GM13976 (cell line): ENCODE results near the gene SKIDA1.

Source experiments
- DNase-seq: peaks from one replicate; pipeline ENCODE4 v3.0.0; 2012; ENCODE audit warnings: low spot score
- in situ Hi-C: fragments of 300-500 bp; cut with MboI; formaldehyde crosslinking; loops from one replicate; pipeline ENCODE4 v1.12.0; 2022; ENCODE audit warnings: low sequenced_read_pairs, mixed read lengths, inconsistent platforms; ENCODE audit not compliant: unreplicated experiment
- TF ChIP-seq, protein P1 (sequence below): IDR thresholded peaks from 2 replicates; pipeline ENCODE4 v1.5.1; 2012; ENCODE audit warnings: borderline replicate concordance, mild to moderate bottlenecking; ENCODE audit not compliant: insufficient read depth; ENCODE audit errors: extremely low read depth, missing control alignments, control extremely low read depth

Gene SKIDA1

DNA sequence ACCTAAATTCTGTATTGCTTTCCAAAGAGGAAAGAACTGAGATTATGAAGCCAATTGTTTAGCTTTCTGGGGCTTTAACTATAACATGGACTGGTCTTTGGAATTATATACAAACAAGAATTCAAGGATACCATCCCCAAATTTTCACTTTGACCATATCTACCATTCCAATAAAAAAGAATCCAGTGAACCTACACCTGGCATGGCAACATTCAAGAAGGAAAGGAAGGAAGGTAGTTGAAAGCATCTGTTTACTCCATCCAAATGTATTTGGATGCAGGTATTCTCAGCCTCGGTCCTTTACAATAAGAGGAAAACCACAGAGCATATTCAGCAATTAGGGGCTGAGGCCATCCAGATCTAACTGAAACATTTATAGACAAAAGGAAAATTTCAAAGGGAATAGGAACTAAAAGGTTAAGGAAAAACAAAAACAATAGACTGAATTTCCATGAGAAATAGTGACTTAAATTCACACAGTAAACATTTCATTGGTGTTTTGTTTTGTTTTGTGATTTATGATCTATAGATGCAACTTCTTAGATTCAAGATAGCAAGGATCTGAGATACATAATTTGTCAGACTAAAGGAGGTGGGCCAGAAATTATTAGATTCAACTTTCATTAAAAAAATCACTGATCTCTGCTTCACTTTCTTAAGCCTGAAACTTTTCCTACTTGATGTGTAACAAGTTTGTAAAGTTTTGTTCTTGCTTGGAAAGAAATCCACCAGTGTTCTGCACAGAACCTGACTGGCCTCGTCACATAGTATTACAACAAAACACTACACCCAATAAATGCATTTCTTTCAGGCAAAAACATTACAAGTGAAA, 12.7 kb downstream of the SKIDA1 start:
- in situ Hi-C loops, result loop anchor here (25.0 kb wide), 1 partner anchor 425 kb away; no protein-coding TSS in a partner anchor
- TF ChIP-seq, protein P1, sequence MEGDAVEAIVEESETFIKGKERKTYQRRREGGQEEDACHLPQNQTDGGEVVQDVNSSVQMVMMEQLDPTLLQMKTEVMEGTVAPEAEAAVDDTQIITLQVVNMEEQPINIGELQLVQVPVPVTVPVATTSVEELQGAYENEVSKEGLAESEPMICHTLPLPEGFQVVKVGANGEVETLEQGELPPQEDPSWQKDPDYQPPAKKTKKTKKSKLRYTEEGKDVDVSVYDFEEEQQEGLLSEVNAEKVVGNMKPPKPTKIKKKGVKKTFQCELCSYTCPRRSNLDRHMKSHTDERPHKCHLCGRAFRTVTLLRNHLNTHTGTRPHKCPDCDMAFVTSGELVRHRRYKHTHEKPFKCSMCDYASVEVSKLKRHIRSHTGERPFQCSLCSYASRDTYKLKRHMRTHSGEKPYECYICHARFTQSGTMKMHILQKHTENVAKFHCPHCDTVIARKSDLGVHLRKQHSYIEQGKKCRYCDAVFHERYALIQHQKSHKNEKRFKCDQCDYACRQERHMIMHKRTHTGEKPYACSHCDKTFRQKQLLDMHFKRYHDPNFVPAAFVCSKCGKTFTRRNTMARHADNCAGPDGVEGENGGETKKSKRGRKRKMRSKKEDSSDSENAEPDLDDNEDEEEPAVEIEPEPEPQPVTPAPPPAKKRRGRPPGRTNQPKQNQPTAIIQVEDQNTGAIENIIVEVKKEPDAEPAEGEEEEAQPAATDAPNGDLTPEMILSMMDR, result no peak

DNA sequence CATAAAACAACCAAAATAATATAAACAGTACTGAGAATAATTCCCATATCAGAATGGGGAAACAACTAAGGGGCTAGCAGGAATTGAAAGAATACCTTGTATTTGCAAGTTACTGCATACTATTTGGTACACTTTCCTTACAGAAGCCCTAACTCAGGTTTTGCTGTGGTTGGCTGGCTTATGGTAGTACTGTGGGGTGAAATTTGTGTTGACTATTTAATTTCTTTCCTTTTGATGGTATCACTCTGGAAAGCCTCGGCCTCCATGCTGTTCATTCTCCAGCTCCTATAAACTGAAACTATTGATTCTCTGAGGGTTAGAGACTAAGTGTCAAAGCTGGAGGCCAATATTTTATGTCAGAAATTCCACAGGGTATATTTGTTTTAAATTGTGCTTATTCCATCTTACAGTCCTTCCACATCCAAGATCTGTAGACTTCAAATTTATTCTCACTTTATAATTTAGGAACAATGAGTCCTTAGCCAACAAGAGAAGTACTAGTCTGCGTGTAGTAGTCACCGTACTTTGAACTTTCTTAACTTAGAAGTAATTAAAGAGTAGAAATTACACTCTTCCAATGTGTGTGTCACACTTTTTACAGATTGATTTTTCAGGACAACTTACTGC, 13.4 kb downstream of the SKIDA1 start:
- TF ChIP-seq, protein P1, result no peak
- in situ Hi-C loops, result loop anchor here (25.0 kb wide), 1 partner anchor 425 kb away; no protein-coding TSS in a partner anchor
- no peak for DNase-seq

More for the DNA sequence above, 12.7 kb downstream of the SKIDA1 start:
- no peak for DNase-seq

DNA sequence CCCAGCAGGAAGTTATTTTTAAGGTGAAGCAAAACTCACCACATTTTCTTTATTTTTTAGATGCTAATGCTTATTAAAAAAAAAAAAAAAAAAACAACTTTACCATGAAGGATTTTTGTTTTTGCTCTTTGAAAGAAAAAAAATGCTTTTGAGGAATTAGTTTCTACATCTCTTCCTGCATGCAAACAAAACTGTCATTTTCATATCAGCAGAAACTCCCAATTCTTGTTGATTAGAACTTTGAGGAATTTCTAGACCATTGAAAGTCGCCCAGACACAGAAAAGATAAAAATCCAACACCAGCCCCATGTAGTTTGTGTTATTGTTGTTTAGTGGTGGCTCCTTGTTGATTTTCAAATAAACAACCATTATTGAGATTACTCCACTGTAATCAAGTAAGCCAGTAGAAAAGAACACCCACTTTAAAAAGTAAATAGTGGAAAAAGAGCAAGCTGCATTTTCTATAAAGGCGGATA, 14.3 kb downstream of the SKIDA1 start:
- TF ChIP-seq, protein P1, result no peak
- DNase-seq, result no peak
- in situ Hi-C loops, result loop anchor here (25.0 kb wide), 1 partner anchor 426 kb away; no protein-coding TSS in a partner anchor

DNA sequence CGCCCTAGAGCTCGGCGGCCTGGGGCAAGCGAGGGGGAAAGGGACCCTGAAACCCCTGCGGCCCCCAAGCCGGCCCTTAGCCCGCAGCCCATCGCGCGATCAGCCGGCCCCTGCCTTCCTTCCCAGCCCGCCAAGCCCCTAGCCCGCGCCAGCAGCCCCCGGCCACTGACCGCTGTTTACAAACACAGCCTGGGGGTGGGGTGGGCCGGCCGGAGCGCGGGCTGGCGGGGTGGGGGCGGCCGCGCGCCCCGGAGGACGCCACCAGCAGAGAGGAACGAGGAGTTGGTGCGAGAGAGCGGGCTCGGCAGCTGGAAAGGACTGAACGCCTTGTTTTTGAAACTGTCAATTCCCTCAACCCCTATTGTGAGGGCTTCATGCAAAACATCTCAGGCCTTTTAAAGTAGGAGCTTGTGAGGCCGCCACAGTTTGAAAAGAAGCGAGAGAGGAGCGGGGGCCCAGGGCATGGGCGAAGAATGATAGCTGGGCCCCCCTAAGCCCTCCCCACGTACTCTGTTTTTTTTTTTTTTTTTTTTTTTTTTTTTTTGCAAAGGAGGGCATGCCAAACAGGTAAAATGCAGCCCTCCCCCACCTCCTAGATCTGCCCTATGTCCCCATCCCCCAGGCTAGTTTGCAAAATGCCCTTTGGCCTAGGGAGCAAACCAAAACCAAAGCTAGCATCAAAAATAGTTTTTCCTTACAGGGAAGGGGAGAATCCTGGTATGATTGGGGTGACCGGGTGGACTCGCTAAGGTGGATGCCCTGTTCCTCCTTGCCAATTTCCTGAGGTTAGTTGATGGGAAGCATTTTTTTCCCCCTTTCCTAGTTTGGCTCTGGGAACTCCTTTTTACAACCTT, 15.0 kb downstream of the SKIDA1 start:
- no peak for DNase-seq
- in situ Hi-C loops, result loop anchor here (25.0 kb wide), 1 partner anchor 427 kb away; no protein-coding TSS in a partner anchor

DNA sequence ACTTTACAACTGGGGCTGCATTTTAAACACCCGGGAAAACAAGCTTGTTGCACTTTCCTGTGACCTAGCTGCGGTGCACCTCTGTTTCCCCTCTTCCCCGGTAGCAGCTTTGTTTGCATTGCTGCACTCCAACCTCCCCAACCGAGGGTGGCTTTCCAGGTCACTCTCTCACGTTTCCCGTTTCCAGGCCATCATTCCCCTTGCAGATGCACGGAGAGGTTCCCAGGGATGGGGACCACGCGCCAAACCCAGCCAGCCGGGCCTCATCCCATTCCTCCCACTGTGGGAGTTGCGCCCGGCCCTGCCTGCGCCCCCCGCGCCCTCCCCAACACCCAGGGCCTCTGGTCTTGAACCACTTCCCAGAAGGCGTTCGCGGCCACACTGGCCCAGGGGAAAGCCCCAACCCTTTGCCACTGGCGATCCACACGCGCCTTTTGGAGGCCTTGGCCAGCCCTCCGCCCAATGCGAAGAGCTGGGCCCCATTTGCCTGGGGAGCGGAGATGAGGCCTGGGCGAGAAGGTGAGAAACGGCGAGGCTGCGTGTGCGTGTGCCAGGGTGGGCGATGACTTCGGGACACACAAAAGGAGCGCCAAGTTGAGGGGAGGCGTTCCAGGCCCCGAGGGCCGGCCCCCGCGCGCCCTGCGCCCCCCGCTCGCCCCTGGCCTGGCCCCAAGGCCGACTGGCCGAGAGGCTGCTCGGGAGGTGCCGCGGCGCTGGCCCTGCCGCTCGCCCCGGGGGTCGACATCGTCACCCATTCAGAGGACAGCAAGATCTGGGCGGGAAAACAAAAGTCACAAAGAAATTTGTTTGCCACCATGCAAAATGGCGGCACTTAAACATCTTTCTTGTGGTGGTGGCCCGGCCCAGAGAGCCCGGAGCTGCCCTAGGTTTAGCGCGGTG, 15.9 kb downstream of the SKIDA1 start:
- TF ChIP-seq, protein P1, result no peak
- no peak for DNase-seq
- in situ Hi-C loops, result loop anchor here (25.0 kb wide), 1 partner anchor 428 kb away; no protein-coding TSS in a partner anchor

More for the DNA sequence above, 15.0 kb downstream of the SKIDA1 start:
- TF ChIP-seq, protein P1, result no peak
